DND-41 (cell line): ENCODE data around the gene G6PC2.

Experiments
- EZH2 ChIP-seq: IDR thresholded peaks from 3 replicates; pipeline ENCODE4 v1.6.1; 2012; ENCODE audit warnings: borderline replicate concordance, low read depth, mild to moderate bottlenecking, moderate library complexity, low read length, inconsistent platforms; ENCODE audit not compliant: severe bottlenecking
- TF ChIP-seq, protein P1 (sequence below): IDR thresholded peaks from 2 replicates; pipeline ENCODE4 v1.5.1; 2012; ENCODE audit warnings: borderline replicate concordance, low read length, moderate library complexity, mild to moderate bottlenecking; ENCODE audit not compliant: poor library complexity, severe bottlenecking; ENCODE audit errors: extremely low read depth

DNA sequence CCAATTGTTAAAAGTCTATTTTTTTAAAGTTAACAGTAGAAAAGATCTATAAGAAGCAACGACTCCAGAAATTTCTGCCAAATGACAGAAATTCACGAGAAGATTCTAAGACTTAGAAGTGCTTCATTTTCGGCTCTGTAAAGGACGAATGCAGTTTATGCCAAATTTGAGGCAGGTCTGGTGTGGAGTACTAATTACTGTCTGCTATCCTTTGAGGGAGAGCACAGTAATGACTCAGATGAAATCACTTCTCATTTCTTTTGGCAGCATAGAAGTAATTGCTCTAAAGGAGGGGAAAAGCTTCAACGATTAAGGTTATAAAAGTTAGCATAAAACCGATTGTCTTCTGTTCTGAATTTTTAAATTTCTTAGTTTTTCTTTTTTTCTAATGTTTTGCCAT is 11.4 kb downstream of the G6PC2 start:
- TF ChIP-seq, protein P1, sequence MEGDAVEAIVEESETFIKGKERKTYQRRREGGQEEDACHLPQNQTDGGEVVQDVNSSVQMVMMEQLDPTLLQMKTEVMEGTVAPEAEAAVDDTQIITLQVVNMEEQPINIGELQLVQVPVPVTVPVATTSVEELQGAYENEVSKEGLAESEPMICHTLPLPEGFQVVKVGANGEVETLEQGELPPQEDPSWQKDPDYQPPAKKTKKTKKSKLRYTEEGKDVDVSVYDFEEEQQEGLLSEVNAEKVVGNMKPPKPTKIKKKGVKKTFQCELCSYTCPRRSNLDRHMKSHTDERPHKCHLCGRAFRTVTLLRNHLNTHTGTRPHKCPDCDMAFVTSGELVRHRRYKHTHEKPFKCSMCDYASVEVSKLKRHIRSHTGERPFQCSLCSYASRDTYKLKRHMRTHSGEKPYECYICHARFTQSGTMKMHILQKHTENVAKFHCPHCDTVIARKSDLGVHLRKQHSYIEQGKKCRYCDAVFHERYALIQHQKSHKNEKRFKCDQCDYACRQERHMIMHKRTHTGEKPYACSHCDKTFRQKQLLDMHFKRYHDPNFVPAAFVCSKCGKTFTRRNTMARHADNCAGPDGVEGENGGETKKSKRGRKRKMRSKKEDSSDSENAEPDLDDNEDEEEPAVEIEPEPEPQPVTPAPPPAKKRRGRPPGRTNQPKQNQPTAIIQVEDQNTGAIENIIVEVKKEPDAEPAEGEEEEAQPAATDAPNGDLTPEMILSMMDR: no peak
- TF ChIP-seq EZH2: no peak
